ENCODE data around the gene SPAG8. TPM values are rescaled to one million over a fixed set of nuclear protein-coding genes. Genes with fewer than 3 reads are reported as not detected.
A peak's percentile ranks its signal among the peaks of the same experiment; 100 is the strongest.

Gene SPAG8
- total and polyA plus RNA-seq, 8 donors = 0.19 to 4.1 (median 1.7) TPM; not detected in 3

DNA sequence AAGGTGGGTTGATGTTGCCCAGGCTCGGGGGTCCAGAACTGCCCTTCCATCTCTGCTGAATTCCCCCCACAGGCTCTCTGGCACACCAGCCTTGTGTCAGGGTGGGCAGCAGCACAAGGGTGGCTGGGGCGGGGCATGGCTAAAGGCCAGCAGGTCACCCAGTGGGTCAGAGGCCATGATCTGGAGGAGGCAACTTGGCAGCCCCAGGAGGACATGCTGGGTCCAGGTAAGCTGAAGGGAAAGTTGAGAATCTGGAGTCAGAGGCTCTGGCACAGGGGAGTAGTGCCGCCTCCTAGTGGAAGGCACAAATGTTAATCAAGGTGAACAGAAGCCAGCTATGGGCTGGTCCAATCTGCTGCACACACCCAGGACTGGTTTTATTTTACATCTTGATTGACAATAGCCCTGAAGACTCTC, 23.2 kb upstream of the SPAG8 start:
- 62 to 100% (median 79%) methylated on average over 3 of the region's 3 CpGs for WGBS, 5 donors
- peak; percentile 36 to 64 for DNase-seq
- TF ChIP-seq, protein P1, sequence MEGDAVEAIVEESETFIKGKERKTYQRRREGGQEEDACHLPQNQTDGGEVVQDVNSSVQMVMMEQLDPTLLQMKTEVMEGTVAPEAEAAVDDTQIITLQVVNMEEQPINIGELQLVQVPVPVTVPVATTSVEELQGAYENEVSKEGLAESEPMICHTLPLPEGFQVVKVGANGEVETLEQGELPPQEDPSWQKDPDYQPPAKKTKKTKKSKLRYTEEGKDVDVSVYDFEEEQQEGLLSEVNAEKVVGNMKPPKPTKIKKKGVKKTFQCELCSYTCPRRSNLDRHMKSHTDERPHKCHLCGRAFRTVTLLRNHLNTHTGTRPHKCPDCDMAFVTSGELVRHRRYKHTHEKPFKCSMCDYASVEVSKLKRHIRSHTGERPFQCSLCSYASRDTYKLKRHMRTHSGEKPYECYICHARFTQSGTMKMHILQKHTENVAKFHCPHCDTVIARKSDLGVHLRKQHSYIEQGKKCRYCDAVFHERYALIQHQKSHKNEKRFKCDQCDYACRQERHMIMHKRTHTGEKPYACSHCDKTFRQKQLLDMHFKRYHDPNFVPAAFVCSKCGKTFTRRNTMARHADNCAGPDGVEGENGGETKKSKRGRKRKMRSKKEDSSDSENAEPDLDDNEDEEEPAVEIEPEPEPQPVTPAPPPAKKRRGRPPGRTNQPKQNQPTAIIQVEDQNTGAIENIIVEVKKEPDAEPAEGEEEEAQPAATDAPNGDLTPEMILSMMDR (IDR thresholded peaks at IDR 0.05) = peak in 1 of 7 experiments; percentile 34
- TF ChIP-seq POLR2AphosphoS5 (IDR thresholded peaks at IDR 0.05) = no peak
- Histone ChIP-seq H3K36me3 (peaks cover 0 to 6% (median 2%) of the 10 kb centered on the region in 4 donors), H3K9me3 (no peaks in the 10 kb centered on the region), H3K4me1 (peaks cover 35 to 62% (median 58%) of the 10 kb centered on the region in 4 donors), H3K27me3 (peaks cover 0 to 8% (median 0%) of the 10 kb centered on the region in 3 donors), H3K27ac (peak overlapping the region; percentile 74 to 93 (median 83)), H3K4me3 (no peak overlapping the region)
- intact Hi-C loops (cut with DNase I; ENCODE audit: low total_unique reads) = no loop called here

DNA sequence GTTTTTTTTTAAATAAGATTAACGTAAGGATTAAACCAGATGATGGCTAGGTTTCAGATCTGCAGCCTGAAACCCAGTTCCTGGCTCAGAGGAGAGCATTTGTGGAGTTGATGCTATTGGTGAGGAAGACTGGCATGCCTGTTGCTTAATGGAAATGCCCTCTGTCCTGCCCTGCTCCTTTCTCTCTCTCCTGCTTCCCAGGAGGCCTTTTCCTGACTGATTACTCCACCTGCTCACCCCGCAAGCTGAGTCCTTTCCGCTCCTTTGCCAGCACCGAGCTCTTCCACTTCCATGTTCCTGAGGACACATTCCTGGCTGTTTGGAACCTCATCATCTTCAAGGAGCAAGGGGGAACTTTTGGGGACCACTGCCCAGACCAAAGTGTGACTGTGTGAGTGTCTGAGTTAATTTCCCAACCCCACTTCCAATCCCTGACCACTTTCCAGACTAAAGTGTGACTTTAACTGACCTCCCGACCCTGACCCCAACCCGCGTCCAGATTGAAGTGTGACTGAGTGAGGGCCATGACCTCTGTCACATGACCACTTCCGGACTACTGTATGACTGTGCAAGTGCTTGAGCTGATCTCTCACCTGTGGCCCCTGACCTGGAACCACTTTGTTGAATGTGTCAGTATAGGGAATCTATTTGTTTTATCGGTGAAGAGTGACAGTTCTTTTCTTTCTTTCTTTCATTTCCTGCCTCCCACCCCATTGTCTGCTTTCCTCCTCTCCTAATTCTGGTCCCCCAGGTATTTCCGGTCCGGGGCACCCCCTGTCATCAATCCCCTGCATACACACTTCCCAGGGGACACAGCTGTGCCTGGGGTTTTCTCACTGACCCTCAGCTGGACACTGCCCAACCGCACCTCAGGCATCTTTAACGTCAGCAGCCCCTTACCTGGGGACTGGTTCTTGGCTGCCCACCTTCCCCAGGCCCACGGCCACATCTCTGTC, 22.5 kb upstream of the SPAG8 start:
- intact Hi-C loops (cut with DNase I; ENCODE audit: low total_unique reads) = no loop called here

DNA sequence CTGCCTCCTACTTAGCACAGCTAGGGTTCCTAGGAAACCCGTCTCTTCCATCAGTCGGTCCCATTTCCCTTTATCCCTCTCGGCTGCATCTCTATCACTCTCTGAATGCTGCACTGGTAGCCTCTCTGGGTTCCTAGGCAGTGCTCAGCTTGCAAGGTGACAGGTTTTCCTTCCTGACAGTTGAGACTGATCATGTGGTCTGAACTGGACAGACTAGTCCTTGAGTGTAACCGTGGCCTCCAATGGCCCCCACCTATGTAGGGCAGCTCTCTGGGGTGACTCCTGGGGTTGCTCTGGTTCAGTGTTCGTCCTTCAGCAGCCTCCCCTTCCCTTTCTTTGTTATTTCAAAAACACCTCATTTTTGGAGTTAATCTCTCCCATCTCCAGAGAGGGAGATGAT, 20.8 kb upstream of the SPAG8 start:
- H3K27me3 ChIP-seq = no peaks in the 10 kb centered on the region
- intact Hi-C loops (cut with DNase I; ENCODE audit: low total_unique reads) = no loop called here
- no peak overlapping the region for H3K4me3 ChIP-seq
- H3K27ac ChIP-seq = peak overlapping the region; percentile 80 to 93 (median 86)
- H3K36me3 ChIP-seq = peaks cover 0 to 6% (median 2%) of the 10 kb centered on the region in 4 donors
- peak; percentile 59 to 78 for DNase-seq
- H3K4me1 ChIP-seq = peaks cover 46 to 79% (median 71%) of the 10 kb centered on the region in 4 donors
- 40 to 63% (median 46%) methylated on average over 5 of the region's 5 CpGs for WGBS, 5 donors
- H3K9me3 ChIP-seq = no peaks in the 10 kb centered on the region
- TF ChIP-seq POLR2AphosphoS5 (IDR thresholded peaks at IDR 0.05) (peak in 1 of 3 donors; percentile 51), POLR2A (IDR thresholded peaks at IDR 0.05) (no peak)

More for the DNA sequence above, 22.5 kb upstream of the SPAG8 start:
- DNase-seq = no peak
- TF ChIP-seq POLR2AphosphoS5 (IDR thresholded peaks at IDR 0.05) = no peak
- TF ChIP-seq, protein P1 (IDR thresholded peaks at IDR 0.05) = no peak
- no peak for TF ChIP-seq POLR2A (IDR thresholded peaks at IDR 0.05)
- no peak for TF ChIP-seq EP300 (IDR thresholded peaks at IDR 0.05)
- 56 to 68% (median 64%) methylated on average over 14 of the region's 14 CpGs for WGBS, 5 donors
- Histone ChIP-seq H3K9me3 (no peaks in the 10 kb centered on the region), H3K4me3 (no peak overlapping the region), H3K27me3 (peaks cover 0 to 2% (median 0%) of the 10 kb centered on the region in 3 donors), H3K27ac (peak overlapping the region; percentile 74 to 93 (median 83)), H3K4me1 (peaks cover 41 to 69% (median 65%) of the 10 kb centered on the region in 4 donors), H3K36me3 (peaks cover 0 to 6% (median 2%) of the 10 kb centered on the region in 4 donors)

DNA sequence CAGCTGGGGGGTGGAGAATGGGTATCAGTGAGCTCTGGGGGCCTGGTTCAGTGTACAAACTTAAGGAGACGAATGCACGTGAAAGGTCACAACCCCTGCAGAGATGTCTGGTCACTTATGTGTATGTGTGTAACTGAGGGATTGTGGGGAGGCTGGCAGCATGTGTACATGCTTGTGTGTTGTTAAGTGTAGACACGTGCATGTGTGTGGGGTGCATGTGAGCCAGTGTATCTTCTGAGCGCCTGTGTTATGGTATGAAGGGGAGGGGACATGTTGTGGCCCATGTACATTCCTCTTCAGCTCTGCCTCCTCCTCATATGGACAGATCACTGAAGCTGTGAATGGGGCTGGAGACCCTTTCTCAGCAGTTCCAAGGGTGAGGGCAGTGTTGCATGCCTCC, 19.0 kb upstream of the SPAG8 start:
- no peak overlapping the region for H3K4me3 ChIP-seq
- intact Hi-C loops (cut with DNase I; ENCODE audit: low total_unique reads) = no loop called here
- WGBS, 5 donors = 69 to 77% (median 72%) methylated on average over 4 of the region's 4 CpGs
- H3K36me3 ChIP-seq = peaks cover 0 to 6% (median 2%) of the 10 kb centered on the region in 4 donors
- TF ChIP-seq, protein P1 (IDR thresholded peaks at IDR 0.05) = no peak
- TF ChIP-seq EP300 (IDR thresholded peaks at IDR 0.05) (no peak), POLR2AphosphoS5 (IDR thresholded peaks at IDR 0.05) (no peak), POLR2A (IDR thresholded peaks at IDR 0.05) (no peak)
- peak overlapping the region in 3 of 5 donors; percentile 1 to 100 (median 95) for H3K27ac ChIP-seq
- DNase-seq = no peak
- peaks cover 46 to 81% (median 74%) of the 10 kb centered on the region in 4 donors for H3K4me1 ChIP-seq
- H3K27me3 ChIP-seq = no peaks in the 10 kb centered on the region
- no peaks in the 10 kb centered on the region for H3K9me3 ChIP-seq
